RWPE1 (cell line): Measurements from ENCODE around the gene GREB1L.

Source experiments
- CTCF ChIA-PET: fragments of 350-600 bp; sonication (Branson Sonifier 250); formaldehyde crosslinking; extraction: SDS; loops from one replicate; lab custom pipeline; 2021; lab: Yijun Ruan, JAX
- POLR2A ChIA-PET: fragments of 400-600 bp; formaldehyde crosslinking; extraction: SDS; loops from one replicate; lab custom pipeline; 2020; ENCODE audit warnings: antibody characterized with exemption; ENCODE audit not compliant: low non-redundant PET; lab: Yijun Ruan, JAX
- DNase-seq: peaks from one replicate; pipeline ENCODE4 v3.0.0; 2012; ENCODE audit warnings: low spot score
- H3K27ac ChIP-seq: fragments of 450-650 bp; 2 replicates; pipeline ENCODE4 v1.5.1; 2017
- TF ChIP-seq, protein P1 (sequence below): fragments of 450-650 bp; conservative IDR thresholded peaks from 2 replicates; pipeline ENCODE4 v1.5.1; 2017; ENCODE audit warnings: low read depth, mild to moderate bottlenecking

GREB1L gene

DNA sequence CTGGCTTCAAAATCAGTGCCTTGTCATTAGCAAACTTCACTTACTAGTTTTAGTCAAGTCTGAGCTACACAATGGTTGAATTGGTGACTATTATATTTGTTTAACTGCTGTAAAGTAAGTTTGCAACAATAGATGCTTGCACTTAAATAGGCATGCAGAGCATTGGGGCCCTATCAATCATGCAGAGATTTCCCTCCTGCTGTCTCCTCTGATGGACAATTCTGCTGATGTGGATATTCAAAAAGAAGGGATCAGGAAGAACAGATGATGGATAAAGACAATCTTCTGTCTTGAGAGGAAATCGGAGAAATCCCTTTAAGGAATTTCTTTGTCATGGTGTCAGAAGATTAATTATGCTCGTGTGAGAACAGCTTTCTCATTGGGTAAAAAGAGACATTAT, 89.0 kb downstream of the GREB1L start:
- POLR2A ChIA-PET: no interaction called here
- CTCF ChIA-PET: interaction anchor here (0.6 kb wide), 1 partner anchor 96 kb away, joined by 3 read pairs; no protein-coding TSS in a partner anchor
- no peak for DNase-seq
- no peak overlapping the region for H3K27ac ChIP-seq
- TF ChIP-seq, protein P1, sequence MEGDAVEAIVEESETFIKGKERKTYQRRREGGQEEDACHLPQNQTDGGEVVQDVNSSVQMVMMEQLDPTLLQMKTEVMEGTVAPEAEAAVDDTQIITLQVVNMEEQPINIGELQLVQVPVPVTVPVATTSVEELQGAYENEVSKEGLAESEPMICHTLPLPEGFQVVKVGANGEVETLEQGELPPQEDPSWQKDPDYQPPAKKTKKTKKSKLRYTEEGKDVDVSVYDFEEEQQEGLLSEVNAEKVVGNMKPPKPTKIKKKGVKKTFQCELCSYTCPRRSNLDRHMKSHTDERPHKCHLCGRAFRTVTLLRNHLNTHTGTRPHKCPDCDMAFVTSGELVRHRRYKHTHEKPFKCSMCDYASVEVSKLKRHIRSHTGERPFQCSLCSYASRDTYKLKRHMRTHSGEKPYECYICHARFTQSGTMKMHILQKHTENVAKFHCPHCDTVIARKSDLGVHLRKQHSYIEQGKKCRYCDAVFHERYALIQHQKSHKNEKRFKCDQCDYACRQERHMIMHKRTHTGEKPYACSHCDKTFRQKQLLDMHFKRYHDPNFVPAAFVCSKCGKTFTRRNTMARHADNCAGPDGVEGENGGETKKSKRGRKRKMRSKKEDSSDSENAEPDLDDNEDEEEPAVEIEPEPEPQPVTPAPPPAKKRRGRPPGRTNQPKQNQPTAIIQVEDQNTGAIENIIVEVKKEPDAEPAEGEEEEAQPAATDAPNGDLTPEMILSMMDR: no peak

DNA sequence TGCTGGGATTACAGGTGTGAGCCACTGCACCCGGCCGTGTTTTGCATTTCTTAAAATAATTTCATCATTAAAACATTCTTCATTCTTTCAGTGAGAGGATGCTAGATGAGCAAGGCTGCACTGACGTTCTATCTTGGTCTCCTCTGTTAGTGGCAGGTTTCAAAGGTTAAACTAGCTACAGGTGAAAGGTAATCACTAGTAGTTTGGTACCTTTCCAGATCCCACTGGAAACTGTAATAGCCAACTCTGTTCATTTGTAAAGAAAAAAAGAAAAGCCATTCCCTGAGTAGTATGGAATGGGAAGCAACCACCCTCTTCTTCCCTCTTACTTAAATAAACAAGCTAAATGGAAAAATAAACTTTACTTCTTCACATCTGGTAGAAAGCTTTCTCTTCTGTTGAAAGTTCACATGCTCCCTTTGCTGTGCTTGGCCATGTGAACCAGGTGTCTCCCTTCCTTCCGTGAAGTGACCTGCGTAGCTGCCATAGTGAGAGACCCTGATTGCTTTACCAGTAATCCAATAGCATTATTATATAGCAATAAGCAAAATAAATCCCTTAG, 94.0 kb downstream of the GREB1L start:
- CTCF ChIA-PET: interaction anchor here (0.5 to 0.6 kb wide), 2 partner anchors 26 to 109 kb away, joined by 3 read pairs; no protein-coding TSS in a partner anchor
- POLR2A ChIA-PET: no interaction called here
- DNase-seq: no peak
- TF ChIP-seq, protein P1: no peak
- no peak overlapping the region for H3K27ac ChIP-seq

DNA sequence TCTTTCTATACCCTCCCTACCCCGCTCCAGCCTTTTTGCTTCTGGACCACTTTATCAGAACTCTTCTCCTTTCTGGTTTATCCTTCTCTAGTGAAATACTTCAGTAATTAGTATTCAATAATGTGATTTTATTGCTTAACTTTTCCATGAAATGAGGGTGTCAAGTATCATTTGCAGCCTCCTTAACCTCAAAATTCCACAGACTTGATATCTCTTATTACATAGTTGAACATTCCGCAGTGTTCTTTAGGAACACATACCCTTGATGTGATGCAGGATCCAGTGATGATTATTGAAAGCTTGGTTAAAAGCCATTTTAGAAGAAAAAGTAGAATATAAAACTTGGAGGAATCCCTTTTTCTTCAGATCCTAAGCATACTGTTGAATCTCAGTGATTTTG, 94.8 kb downstream of the GREB1L start:
- ChIA-PET POLR2A (no interaction called here), CTCF (no interaction called here)
- no peak overlapping the region for H3K27ac ChIP-seq
- TF ChIP-seq, protein P1: no peak
- DNase-seq: no peak

DNA sequence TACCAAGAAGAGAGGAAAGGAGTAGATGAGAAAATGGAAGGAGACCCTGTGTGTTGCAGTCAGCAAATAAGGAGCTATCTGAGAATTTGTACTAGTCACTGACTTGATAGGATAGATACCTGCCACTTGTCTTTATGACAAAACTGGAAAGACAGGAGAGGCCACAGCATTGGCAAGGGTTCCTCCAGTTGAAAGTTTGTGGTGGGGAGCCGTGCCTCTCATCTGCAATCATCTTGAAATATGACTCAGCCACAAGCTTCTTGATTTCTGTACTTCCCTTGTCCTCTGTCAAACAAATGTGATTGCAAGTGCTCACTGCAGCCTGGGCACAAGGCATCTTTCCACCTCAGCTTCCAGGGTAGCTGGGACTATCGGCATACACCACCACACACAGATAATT, 99.1 kb downstream of the GREB1L start:
- H3K27ac ChIP-seq: no peak overlapping the region
- no peak for DNase-seq
- TF ChIP-seq, protein P1: no peak
- ChIA-PET CTCF (no interaction called here), POLR2A (no interaction called here)

DNA sequence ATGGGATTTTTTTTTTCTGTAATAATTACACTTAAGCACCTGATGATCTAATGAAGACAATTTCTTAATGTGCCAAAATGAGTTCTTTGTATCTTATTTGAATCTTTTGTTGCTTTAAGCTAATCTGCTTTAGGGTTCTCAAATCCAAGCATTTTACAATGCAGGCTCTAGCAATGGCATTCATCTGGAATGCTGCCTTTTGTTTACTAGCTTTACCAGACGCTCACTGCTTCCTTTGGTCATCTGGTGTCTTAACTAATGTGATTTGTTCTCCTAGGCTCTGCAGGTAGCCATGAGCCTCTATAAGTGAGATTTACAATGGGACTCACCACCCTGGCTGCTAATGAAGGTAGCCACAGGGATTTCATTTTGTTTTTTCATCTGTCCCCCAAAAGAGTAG, 100.3 kb downstream of the GREB1L start:
- DNase-seq: no peak
- CTCF ChIA-PET: no interaction called here
- POLR2A ChIA-PET: no interaction called here

DNA sequence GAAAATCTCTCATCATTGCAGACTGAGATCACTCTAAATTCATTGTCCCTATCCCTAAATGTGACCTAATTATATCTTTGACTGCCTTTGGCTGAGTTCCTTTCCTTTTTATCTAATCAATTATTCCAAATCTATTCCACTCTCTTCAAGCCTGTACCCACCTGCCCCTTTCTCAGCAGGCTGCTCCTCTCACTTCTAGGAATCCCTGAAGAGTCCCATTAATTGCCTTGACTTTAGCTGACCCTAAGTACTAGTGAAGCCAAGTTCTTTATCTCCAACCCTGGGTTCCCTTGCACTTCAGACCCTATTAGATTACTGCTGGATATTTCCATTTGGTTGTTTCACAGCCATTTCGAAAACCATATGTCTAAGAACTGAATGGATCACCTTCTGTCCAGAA, 102.8 kb downstream of the GREB1L start:
- ChIA-PET POLR2A (no interaction called here), CTCF (no interaction called here)
- DNase-seq: no peak
- no peak overlapping the region for H3K27ac ChIP-seq
- TF ChIP-seq, protein P1: no peak

More for the DNA sequence above, 100.3 kb downstream of the GREB1L start:
- TF ChIP-seq, protein P1: no peak
- no peak overlapping the region for H3K27ac ChIP-seq
